Measurements from ENCODE around the gene CHN1.

CHN1 gene

GRCh38 chr2:174830561-174830960 is 174.6 kb downstream of the CHN1 start:
- in situ Hi-C loops (cut with HindIII; ENCODE audit: low sequenced_read_pairs), result no loop called here
- no peak for TF ChIP-seq CTCF (IDR thresholded peaks at IDR 0.05; ENCODE audit: low read depth, low read length)
- no peak for DNase-seq (ENCODE audit: low read depth, low spot score)
- no peak overlapping the region for H3K4me3 ChIP-seq (ENCODE audit: low read depth, low read length)

- no peak for DNase-seq (ENCODE audit: low read depth, low spot score)
- TF ChIP-seq CTCF (IDR thresholded peaks at IDR 0.05; ENCODE audit: low read depth, low read length), result no peak
- in situ Hi-C loops (cut with HindIII; ENCODE audit: low sequenced_read_pairs), result no loop called here
- H3K4me3 ChIP-seq (ENCODE audit: low read depth, low read length), result no peak overlapping the region
Observed at GRCh38 chr2:174829550-174829949, 175.6 kb downstream of the CHN1 start.

- peak; percentile 32 for DNase-seq (ENCODE audit: low read depth, low spot score)
- no peak for TF ChIP-seq CTCF (IDR thresholded peaks at IDR 0.05; ENCODE audit: low read depth, low read length)
- no peak overlapping the region for H3K4me3 ChIP-seq (ENCODE audit: low read depth, low read length)
- in situ Hi-C loops (cut with HindIII; ENCODE audit: low sequenced_read_pairs), result no loop called here
Observed at GRCh38 chr2:174827371-174828369, 177.5 kb downstream of the CHN1 start.

GRCh38 chr2:174826051-174826450 is 179.1 kb downstream of the CHN1 start:
- peak; percentile 38 for DNase-seq (ENCODE audit: low read depth, low spot score)
- in situ Hi-C loops (cut with HindIII; ENCODE audit: low sequenced_read_pairs), result no loop called here
- TF ChIP-seq CTCF (IDR thresholded peaks at IDR 0.05; ENCODE audit: low read depth, low read length), result no peak

GRCh38 chr2:174824068-174824467 is 181.1 kb downstream of the CHN1 start:
- DNase-seq (ENCODE audit: low read depth, low spot score), result no peak
- in situ Hi-C loops (cut with HindIII; ENCODE audit: low sequenced_read_pairs), result no loop called here

More at GRCh38 chr2:174826051-174826450, 179.1 kb downstream of the CHN1 start:
- no peak overlapping the region for H3K4me3 ChIP-seq (ENCODE audit: low read depth, low read length)

GRCh38 chr2:174821628-174822027 is 183.6 kb downstream of the CHN1 start:
- DNase-seq (ENCODE audit: low read depth, low spot score), result no peak
- in situ Hi-C loops (cut with HindIII; ENCODE audit: low sequenced_read_pairs), result no loop called here
- no peak overlapping the region for H3K4me3 ChIP-seq (ENCODE audit: low read depth, low read length)
- TF ChIP-seq CTCF (IDR thresholded peaks at IDR 0.05; ENCODE audit: low read depth, low read length), result no peak

More at GRCh38 chr2:174824068-174824467, 181.1 kb downstream of the CHN1 start:
- no peak for TF ChIP-seq CTCF (IDR thresholded peaks at IDR 0.05; ENCODE audit: low read depth, low read length)
- H3K4me3 ChIP-seq (ENCODE audit: low read depth, low read length), result no peak overlapping the region
